ENCODE results near the gene HSH2D. TPM values are rescaled to one million over a fixed set of nuclear protein-coding genes. Genes with fewer than 3 reads are reported as not detected.
A peak's percentile ranks its signal among the peaks of the same experiment; 100 is the strongest.

The HSH2D gene
- total RNA-seq, 1 donor from 2014 or later, result not detected

DNA sequence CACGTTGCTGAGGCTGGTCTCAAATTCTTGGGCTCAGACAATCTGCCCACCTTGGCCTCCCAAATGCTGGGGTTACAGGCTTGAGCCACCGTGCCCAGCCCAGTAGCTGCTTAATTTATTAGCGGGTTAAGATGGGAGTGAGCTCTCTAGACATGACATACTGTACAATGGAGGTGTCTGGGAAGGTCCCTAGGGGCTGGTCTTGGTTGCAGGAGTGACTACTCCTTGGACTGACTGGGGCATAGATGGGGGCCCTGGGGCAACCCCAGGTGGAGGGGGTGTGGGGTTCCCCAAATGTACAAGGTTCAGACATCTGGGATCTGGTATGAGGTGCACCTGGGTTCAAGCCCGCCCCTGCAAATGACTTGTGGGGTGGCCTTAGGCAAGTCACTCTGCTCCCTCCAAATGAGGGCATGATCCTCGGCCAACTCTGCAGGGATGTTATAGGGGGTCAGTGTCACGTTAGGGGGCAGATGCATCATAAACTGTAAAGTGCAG is 17.0 kb downstream of the HSH2D start:
- H3K4me2 ChIP-seq (ENCODE audit: low read length), result peak overlapping the region; percentile 77
- H2AFZ ChIP-seq (ENCODE audit: low read depth, low read length), result no peak overlapping the region
- H3K27me3 ChIP-seq (ENCODE audit: insufficient read depth, low read length), result no peaks in the 10 kb centered on the region
- DNase-seq (ENCODE audit: low read depth), result no peak
- Mint-ChIP-seq H3K4me1 (ENCODE audit: low read depth, unreplicated experiment) (peaks cover 6% of the 10 kb centered on the region), H3K4me3 (ENCODE audit: unreplicated experiment) (no peak overlapping the region), H3K27ac (ENCODE audit: unreplicated experiment) (no peak overlapping the region), H3K9me3 (ENCODE audit: unreplicated experiment) (no peaks in the 10 kb centered on the region), H3K27me3 (ENCODE audit: low read depth, unreplicated experiment) (peaks cover 20% of the 10 kb centered on the region), H3K36me3 (ENCODE audit: low read depth, unreplicated experiment) (no peaks in the 10 kb centered on the region)
- no peak overlapping the region for H3K9ac ChIP-seq (ENCODE audit: low read length)
- no peak for FAIRE-seq
- H3K27ac ChIP-seq (ENCODE audit: low read depth, low read length), result no peak overlapping the region
- H3K36me3 ChIP-seq (ENCODE audit: insufficient read depth, low read length), result no peaks in the 10 kb centered on the region
- no peaks in the 10 kb centered on the region for H4K20me1 ChIP-seq (ENCODE audit: insufficient read depth, low read length)
- H3K79me2 ChIP-seq (ENCODE audit: insufficient read depth, low read length), result no peaks in the 10 kb centered on the region
- H3K9me3 ChIP-seq (ENCODE audit: insufficient read depth, low read depth, low read length), result no peaks in the 10 kb centered on the region
- H3K4me1 ChIP-seq (ENCODE audit: insufficient read depth, low read length), result peaks cover 8% of the 10 kb centered on the region
- H3K4me3 ChIP-seq (ENCODE audit: insufficient read depth, low read depth, low read length), result no peak overlapping the region
- TF ChIP-seq CTCF (IDR thresholded peaks at IDR 0.05; ENCODE audit: insufficient read depth, low read depth, low read length), result no peak
- no peak for TF ChIP-seq EZH2 (IDR thresholded peaks at IDR 0.05; ENCODE audit: insufficient read depth, low read length)

DNA sequence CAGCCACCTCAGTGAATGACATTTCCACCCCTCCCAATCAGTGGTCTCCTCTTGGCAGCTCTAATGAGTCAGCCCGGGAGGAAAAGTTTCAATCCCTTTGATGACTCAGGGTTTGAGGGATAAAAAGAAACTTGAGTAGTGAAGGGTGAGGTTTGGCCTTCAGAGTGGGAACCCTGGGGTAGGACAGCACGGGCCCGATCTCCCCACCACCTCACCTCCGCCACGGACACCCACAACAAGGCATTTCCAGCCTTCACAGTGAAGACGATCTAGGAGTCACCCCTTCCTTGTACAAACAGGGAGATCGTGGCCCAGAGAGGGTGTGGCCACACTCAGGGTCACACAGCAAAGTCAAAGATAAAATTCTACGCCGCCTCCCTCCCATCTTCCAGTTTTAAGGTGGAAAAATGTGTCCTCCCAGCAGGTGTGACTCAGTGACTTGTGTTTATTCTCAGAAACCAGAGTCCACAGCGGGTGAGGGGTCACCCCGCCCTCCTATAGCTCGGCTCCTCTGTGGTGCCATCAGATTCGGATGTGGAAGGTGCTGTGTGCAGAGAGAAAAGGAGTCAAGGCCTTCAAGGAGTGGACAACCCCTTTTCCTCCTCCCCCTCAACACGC is 17.6 kb downstream of the HSH2D start:
- H3K9ac ChIP-seq (ENCODE audit: low read length), result peak overlapping the region; percentile 58
- peak; percentile 13 for FAIRE-seq

More for the DNA sequence above, 17.6 kb downstream of the HSH2D start:
- peak; percentile 74 for DNase-seq (ENCODE audit: low read depth)
- Mint-ChIP-seq H3K4me1 (ENCODE audit: low read depth, unreplicated experiment) (peaks cover 6% of the 10 kb centered on the region), H3K36me3 (ENCODE audit: low read depth, unreplicated experiment) (no peaks in the 10 kb centered on the region), H3K9me3 (ENCODE audit: unreplicated experiment) (no peaks in the 10 kb centered on the region), H3K27ac (ENCODE audit: unreplicated experiment) (peak overlapping the region; percentile 66), H3K4me3 (ENCODE audit: unreplicated experiment) (no peak overlapping the region), H3K27me3 (ENCODE audit: low read depth, unreplicated experiment) (peaks cover 19% of the 10 kb centered on the region)
- TF ChIP-seq CTCF (IDR thresholded peaks at IDR 0.05; ENCODE audit: insufficient read depth, low read depth, low read length), result no peak
- Histone ChIP-seq H3K27me3 (ENCODE audit: insufficient read depth, low read length) (no peaks in the 10 kb centered on the region), H3K79me2 (ENCODE audit: insufficient read depth, low read length) (no peaks in the 10 kb centered on the region), H3K4me2 (ENCODE audit: low read length) (peak overlapping the region; percentile 77), H3K36me3 (ENCODE audit: insufficient read depth, low read length) (no peaks in the 10 kb centered on the region), H3K4me3 (ENCODE audit: insufficient read depth, low read depth, low read length) (peak overlapping the region; percentile 19), H4K20me1 (ENCODE audit: insufficient read depth, low read length) (no peaks in the 10 kb centered on the region), H2AFZ (ENCODE audit: low read depth, low read length) (peak overlapping the region; percentile 61), H3K27ac (ENCODE audit: low read depth, low read length) (peak overlapping the region; percentile 67), H3K9me3 (ENCODE audit: insufficient read depth, low read depth, low read length) (no peaks in the 10 kb centered on the region), H3K4me1 (ENCODE audit: insufficient read depth, low read length) (peaks cover 8% of the 10 kb centered on the region)

Measured in astrocyte (in vitro differentiated cells and primary cell).